NCI-H128 (cell line): ENCODE results near the gene GGT6.

Experiments
- DNase-seq: peaks from one replicate; lab custom pipeline; 2025; ENCODE audit not compliant: unreplicated experiment; lab: John Stamatoyannopoulos, UW

Gene GGT6

DNA sequence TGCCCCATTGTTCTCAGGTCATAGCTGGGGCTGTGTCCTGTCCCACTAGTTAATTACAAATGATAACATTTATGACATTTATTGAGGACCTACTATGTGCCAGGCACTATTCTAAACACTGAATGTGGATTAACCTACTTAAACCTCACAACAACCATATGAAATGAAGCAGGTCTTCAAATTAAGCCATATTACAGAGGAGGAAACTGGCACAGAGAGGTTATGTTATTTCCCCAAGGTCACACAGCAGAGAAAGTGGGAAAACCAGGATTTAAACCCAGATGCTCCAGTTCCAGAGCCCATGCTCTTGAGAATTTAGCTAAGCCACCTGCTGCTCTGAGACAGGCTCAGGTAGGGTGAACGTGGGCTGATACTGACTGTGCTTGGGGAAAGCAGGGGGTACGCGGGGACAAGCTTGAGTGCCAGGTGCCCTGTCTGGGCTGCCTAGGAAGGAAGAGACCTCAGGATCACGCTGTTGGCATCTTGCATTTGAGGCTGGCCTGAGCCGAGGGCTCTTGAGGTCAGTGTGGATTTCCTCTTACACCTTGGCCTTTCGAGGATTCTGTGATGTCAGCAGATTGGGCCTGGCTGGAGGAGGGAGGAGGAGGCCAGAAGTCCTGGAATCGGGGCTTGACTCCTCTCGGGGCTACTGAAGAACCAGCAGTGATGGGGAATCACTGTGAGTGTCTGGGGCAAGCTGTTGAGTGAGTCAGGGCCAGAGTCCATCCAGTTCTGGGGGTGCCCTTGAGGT lies 52.8 kb downstream of the GGT6 start:
- no peak for DNase-seq
